ENCODE measurements around the gene NACC2.

- no peak for TF ChIP-seq CTCF (IDR thresholded peaks at IDR 0.05)
- TF ChIP-seq POLR2A (IDR thresholded peaks at IDR 0.05) = no peak
Measured at GRCh38 chr9:136120438-136120844, 25.4 kb upstream of the NACC2 start.

Data from ovary (tissue), 3 donors.